K562 (cell line): ENCODE measurements around the gene TCIRG1. TPM values are rescaled to one million over a fixed set of nuclear protein-coding genes. Genes with fewer than 3 reads are reported as not detected.

Experiments used
- POLR2B ChIP-seq: fragments of 450-650 bp; IDR thresholded peaks from 2 replicates; pipeline ENCODE4 v1.6.1; 2018; ENCODE audit warnings: low read depth; ENCODE audit not compliant: partially characterized antibody
- polyA plus RNA-seq, 8 experiments: library from polyadenylated mRNA; depleted of rRNA in 4 of 8; stranded (reverse) in 5 of 8; unstranded in 3 of 8; fragments of >200 nt; fragmentation: Nextera tagmentation in 2 of 8; fragmentation: Illumina TruSeq in 1 of 8; extraction: Ambion mirVana in 2 of 8; extraction: Trizol in 1 of 8; gene quantifications; 2 replicates each; pipeline versions ENCODE4 v1.2.1 to v1.2.3, GENCODE V29; 2011 to 2014; ENCODE audit warnings: inconsistent platforms in 1 of 8, missing spikeins in 1 of 8
- total RNA-seq, 7 experiments: library from RNA; depleted of rRNA in 6 of 7; stranded (reverse); fragments of >200 nt in 6 of 7; fragmentation: Illumina TruSeq in 2 of 7; extraction: Trizol in 2 of 7; gene quantifications; 2 replicates each; pipeline versions ENCODE4 v1.2.1 to v1.2.3, GENCODE V29; 2011 to 2021; ENCODE audit warnings: low replicate concordance in 1 of 7
- TF ChIP-seq, protein P1 (sequence below), 2 experiments: fragments of 450-650 bp in 1 of 2; sonication (generic) in 1 of 2; formaldehyde crosslinking in 1 of 2; IDR thresholded peaks; 2 replicates each; pipeline versions ENCODE4 v1.7.1 to v1.9.0; 2016 to 2022; ENCODE audit warnings: inconsistent platforms in 1 of 2, mild to moderate bottlenecking in 1 of 2, missing genetic modification reagents in 1 of 2

TCIRG1 gene
- total and polyA plus RNA-seq, 9 of the 15 experiments (the other 6 are each of a cell fraction or from before 2014, with no cell fraction given) = 0.49 to 143 (median 24.4) TPM

DNA sequence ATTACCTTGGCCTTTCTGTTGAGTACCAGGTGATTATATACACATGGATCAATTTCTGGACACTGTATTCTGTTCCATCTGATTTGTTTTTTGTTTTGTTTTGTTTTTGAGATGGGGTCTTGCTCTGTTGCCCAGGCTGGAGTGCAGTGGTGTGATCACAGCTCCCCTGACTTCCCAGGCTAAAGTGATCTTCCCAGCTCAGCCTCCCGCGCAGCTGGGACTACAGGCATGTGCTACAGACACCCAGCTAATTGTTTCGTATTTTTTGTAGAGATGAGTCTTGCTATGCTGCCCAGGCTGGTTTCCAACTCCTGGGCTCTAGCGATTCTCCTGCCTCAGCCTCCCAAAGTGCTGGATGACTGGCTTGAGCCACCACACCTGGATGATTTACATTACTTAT is 19.0 kb downstream of the TCIRG1 start (continued):
- TF ChIP-seq, protein P1, sequence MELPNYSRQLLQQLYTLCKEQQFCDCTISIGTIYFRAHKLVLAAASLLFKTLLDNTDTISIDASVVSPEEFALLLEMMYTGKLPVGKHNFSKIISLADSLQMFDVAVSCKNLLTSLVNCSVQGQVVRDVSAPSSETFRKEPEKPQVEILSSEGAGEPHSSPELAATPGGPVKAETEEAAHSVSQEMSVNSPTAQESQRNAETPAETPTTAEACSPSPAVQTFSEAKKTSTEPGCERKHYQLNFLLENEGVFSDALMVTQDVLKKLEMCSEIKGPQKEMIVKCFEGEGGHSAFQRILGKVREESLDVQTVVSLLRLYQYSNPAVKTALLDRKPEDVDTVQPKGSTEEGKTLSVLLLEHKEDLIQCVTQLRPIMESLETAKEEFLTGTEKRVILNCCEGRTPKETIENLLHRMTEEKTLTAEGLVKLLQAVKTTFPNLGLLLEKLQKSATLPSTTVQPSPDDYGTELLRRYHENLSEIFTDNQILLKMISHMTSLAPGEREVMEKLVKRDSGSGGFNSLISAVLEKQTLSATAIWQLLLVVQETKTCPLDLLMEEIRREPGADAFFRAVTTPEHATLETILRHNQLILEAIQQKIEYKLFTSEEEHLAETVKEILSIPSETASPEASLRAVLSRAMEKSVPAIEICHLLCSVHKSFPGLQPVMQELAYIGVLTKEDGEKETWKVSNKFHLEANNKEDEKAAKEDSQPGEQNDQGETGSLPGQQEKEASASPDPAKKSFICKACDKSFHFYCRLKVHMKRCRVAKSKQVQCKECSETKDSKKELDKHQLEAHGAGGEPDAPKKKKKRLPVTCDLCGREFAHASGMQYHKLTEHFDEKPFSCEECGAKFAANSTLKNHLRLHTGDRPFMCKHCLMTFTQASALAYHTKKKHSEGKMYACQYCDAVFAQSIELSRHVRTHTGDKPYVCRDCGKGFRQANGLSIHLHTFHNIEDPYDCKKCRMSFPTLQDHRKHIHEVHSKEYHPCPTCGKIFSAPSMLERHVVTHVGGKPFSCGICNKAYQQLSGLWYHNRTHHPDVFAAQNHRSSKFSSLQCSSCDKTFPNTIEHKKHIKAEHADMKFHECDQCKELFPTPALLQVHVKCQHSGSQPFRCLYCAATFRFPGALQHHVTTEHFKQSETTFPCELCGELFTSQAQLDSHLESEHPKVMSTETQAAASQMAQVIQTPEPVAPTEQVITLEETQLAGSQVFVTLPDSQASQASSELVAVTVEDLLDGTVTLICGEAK (IDR thresholded peaks at IDR 0.05) = no peak
- TF ChIP-seq, protein P1 (CRISPR knock-in tag; IDR thresholded peaks at IDR 0.05) = no peak
- TF ChIP-seq POLR2B = peak; percentile 46
